HG02884 (cell line): ENCODE data around the gene ENAH.
A peak's percentile ranks its signal among the peaks of the same experiment; 100 is the strongest.

Source experiments
- ATAC-seq: cut with Tn5 transposase; IDR thresholded peaks from one replicate; pipeline ENCODE4 v1.9.1; 2021; ENCODE audit warnings: mild to moderate bottlenecking, moderate library complexity; ENCODE audit not compliant: unreplicated experiment

The ENAH gene

DNA sequence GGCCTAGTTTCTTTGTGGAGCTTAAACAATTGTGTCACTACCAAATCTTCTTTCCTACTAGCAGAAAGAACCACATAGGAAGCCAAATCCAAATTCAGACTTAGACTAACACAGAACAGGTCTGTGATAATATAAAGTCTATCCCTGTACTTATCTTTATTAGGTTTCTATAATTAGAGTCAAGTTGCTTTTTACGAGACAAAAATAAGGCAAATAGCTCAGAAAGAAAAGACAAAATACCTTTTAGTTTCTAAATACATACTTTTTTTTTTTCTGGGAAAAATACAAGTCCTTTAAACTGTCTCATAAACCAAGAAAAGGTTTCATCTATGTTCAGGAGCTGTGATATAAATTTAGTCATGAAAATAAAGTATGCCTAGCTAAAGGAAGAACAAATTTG, 146.2 kb downstream of the ENAH start:
- no peak for ATAC-seq

DNA sequence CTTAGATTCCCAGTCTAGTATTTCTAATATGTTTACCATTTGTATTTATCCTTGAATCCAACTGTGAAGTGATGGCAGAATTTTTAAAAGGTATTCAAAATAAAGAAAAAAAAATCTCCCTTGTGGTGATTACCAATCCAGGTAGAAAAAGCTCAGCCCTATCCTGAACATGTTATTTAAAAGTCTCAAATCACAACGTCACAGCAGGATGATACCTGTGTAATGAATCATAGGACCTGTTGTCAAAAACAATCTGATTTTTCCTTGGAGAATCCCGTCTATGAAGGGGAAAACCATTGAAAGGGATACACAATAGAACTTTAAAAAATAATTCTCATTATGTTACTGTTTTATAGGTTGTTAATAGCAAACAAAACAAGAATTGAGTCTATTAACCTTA, 148.1 kb downstream of the ENAH start:
- ATAC-seq, result no peak

DNA sequence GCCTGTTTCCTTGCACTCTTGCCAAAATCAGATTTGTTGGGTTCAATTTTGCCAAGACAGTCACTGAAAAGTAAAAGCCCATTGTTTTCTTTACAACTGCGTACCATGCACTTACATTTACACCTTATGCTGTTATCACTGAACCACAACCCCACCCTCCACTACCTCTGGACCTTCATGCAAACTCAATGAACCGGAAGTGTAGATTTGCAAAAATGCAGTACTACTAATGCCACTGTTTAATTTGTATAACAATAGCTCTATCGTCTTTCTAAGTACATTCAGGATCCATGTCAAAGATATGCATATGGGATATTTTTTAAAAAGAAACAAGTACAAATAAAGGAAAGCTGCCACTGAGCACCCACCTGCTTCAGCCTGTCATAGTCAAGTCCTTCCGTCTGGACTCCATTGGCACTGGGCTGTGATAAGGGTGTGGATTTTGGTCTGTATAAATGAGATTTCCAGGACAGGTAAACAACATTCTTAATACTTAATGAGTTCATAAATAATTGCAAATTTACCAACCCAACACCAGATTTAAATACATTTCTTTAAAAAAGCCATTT, 152.2 kb downstream of the ENAH start:
- no peak for ATAC-seq

- no peak for ATAC-seq
Observed at GRCh38 chr1:225498549-225499136, 154.3 kb downstream of the ENAH start.

DNA sequence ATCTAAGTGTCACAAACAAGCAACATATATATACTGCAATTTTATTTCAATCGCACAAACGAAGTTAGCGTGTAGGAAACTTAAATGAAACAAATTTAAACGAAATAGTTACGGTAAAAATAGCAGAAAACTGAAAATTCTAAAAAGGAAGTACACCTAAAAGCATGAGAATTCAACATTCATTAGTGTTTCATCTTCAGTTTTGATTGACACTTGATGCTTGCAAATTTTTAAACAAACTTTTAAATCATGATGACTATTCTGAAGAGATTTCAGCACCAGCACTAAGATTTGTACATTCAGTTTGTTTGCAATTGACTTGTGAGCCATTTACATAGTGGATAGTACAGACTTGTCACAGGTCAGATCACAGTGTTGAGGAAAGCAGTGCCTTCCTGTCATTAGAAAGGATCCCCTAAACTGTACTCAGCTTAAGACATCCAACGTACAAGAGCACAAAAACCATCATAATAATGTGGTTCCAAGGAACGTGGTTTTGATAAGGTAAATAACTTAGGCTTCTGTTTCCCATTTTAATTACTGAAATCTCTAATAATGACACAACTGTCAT, 158.0 kb downstream of the ENAH start:
- no peak for ATAC-seq

GRCh38 chr1:225493591-225494246, 159.2 kb downstream of the ENAH start:
- ATAC-seq, result no peak

GRCh38 chr1:225488676-225489075, 164.2 kb downstream of the ENAH start:
- no peak for ATAC-seq

DNA sequence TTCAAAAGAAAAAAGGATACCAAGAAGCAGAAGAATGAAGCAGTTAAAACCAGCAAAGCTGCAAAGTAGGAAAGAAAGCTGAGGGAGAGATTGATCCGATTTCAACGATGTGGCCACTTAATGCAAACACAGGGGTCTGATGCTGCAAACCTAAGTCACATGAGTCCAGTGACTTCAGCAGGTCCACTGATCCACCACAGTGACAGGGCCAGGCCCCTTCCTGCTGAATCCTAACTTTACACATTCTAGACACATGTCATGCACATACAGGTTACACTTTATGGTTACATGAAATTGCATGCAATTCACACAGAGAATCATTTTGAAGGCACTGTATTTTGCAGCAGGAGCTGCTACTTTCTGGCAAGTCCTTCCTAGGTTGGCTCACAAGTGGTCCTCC, 166.1 kb downstream of the ENAH start:
- ATAC-seq, result no peak

DNA sequence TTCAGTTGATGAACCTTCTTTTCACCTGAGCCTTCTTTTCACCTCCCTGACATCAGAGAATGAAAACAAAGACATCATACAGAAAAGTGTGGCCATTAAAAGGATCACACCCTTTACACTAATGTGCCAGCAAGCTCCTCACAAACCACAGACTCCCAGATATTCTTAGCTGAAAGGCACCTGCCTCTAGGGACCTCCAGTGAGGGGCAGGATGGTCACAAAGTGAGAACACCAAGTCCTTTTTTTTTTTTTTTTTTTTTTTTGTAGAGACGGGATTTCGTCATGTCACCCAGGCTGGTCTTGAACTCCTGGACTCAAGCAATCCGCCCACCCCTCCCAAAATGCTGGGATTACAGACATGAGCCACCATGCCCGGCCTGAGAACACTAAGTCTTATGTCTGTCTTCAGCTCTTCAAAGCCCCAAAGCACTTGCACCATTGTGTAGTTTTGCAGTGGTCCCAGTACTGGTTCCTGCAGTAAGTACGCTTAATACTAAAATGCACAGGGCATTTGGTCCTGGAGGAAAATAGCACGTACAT, 166.9 kb downstream of the ENAH start:
- no peak for ATAC-seq

- no peak for ATAC-seq
Observed at GRCh38 chr1:225485226-225485625, 167.7 kb downstream of the ENAH start.

- no peak for ATAC-seq
Observed at GRCh38 chr1:225484657-225485214, 168.2 kb downstream of the ENAH start.

DNA sequence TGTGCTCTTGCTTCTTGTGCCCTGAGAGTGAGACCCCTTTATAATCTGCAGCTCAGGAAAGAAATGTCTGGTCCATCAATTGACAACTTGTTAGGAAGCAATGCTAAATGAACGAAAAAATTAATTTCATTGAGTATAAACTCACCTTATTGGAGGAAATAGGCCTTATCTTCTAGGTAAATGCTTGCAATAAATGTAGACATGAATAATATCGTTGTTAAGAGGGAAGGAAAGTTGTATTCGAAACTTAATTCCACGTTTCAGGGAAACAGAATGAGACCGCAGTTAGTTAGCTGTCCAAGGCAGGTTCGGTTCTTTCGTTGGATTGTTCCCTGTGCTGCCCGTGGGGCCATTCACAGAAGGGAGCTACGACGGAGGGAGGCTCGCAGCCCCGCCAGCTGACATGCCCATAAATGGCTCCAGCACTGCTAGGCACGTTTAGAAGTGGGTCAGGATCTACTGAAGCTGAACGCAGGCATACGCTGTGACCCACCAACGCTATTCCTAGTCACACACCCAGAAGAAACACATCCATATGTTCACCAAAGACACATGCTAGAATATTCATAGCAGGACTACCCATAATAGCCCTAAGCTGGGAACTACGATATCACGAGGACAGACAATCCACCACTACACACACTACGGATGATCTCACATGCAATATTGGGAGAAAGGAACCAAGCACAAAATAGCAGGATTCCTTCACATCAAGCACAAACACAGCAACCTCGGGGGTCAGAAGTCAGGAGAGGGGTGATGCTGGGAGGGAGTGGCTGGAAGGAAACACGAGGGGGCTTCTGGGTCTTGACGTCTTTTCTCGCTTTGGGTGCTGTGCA, 168.9 kb downstream of the ENAH start:
- ATAC-seq, result no peak

DNA sequence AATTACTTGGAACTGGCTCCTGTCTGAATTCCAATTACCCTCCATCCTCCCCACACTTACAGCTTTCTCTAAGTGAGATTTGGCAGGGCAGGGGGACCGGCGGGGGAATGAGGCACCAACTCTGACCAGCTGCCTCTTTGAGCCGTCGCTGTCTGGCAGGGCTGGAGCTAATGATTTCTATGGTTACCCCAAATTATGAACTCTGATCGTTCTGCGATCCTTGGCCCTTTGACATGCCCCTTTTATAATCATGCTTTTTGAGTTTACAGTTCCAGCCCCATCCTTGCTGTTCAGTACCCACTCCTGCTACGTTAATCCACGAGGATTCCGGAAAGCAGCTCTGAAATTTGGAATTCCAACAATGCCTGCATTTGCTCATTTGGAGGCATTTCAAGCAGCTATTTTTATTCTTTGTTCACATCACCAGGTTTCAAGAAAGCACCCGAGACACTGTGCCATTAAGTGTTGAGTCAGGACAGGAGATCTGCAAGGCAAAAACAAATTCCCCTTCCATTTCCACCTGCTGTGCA, 170.4 kb downstream of the ENAH start:
- ATAC-seq, result no peak

DNA sequence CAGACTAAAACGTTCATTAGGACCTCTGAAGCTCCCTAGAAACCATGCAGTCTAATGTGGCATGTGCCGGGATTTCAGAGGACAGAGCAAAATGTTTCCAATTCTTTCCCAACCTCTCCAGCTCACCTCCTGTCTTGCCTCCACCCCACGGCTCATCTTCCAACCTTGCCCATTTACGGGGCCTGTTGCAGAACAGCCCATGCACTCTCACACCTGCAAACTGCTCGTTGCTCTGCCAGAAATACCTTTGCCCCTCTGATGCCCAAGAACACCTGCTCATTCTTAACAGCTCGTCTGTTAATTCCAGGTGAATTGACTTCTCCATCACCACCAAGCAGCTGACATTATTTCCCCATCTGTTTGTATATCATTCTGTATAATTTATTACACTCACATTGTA, 171.2 kb downstream of the ENAH start:
- ATAC-seq, result no peak

DNA sequence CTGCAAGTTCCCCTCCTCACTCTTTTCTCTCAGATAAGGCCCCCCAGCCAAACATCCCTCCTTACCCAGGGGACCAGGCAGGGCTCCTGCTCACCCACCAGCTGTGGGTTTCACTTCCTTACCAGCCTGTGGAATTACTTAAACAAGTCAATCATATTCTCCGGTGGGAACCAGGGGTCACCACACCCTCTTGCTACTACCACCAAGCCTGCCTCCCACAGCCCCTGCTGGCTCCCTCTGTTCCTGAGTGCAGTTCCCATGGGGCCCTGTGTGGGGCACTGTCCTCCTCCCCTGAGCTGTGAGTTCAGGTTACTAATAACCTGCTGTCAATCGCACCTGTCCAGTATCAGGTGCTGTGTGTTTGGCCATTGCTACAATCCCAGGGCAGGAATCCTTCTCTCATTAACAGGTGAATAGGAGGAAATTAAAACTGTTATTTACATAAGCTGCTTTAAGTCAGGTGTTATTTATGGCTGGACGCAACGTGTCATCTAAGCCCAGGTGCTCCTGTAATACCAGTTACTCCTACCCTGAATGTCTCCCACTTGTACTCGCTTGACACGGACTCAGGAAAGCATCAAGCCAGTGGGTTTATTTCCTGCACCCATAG, 172.0 kb downstream of the ENAH start:
- peak; percentile 91 for ATAC-seq

- ATAC-seq, result no peak
Observed at GRCh38 chr1:225479996-225480720, 172.8 kb downstream of the ENAH start.

DNA sequence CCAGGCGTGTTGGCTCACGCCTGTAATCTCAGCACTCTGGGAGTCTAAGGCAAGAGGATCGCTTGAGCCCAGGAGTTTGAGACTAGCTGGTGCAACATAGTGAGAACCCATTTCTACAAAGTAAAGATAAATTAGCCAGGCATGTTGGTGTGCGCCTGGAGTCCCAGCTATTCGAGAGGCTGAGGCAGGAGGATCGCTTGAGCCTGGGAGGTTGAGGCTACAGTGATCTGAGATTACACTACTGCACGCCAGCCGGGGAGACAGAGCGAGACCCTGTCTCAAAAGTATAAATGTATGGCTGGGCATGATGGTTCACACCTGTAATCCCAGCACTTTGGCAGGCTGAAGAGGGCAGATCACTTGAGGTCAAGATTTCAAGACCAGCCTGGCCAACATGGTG, 173.6 kb downstream of the ENAH start:
- no peak for ATAC-seq

DNA sequence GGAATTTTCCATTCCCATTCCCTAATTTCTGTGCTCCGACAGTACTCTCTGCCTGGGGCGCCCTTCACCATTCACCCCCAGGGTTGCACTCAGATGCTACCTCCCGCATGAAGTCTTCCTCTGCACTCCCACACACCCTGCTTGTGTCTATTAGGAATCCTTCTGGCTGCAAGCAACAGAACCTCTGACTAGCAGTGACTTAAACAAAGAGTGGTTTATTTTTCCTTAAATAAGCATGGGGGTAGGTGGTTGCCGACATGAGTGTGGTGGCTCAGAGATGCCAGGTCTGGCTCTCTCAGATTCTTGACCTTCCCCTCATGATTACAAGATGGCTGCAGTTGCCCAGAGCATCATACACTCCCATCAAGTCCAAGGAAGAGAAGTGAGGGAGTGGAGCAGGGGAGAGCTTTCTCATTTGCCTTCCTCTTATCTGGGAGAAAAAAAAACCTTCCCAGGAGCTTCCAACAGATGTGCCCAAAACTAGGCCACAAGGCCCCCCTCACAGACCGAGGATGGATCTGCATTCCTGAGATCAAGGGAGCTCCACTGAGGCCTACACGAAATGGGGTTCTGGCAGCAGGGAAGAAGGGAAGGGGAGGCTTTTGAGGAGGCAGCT, 175.5 kb downstream of the ENAH start:
- no peak for ATAC-seq

DNA sequence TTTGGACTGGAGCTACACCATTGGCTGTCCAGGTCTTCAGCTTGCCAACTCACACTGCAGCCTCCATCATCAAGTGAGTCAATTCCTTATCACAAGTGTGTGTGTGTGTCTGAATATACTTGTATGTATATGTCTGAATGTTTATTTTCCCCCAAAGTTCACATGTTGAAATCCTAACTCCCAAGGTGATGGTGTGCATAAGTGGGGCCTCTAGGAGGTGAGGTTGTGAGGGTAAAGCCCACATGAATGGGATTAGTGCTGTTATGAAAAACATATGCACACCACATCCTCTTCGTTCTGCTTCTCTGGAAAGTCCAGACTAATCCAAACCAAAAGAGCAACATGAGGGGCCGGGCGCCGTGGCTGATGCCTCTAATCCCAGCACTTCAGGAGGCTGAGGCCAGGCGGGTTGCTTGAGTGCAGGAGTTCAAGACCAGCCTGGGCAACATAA, 176.4 kb downstream of the ENAH start:
- ATAC-seq, result no peak
